SU-DHL-6 (cell line): ENCODE results near the gene NHSL2.

ENCODE experiments used
- CTCF ChIP-seq: fragments of 200-600 bp; sonication (generic); IDR thresholded peaks from one replicate; pipeline ENCODE4 v1.5.1; 2017; ENCODE audit warnings: antibody characterized with exemption, mild to moderate bottlenecking, low read length, moderate library complexity; ENCODE audit not compliant: insufficient read depth, poor library complexity, severe bottlenecking
- EZH2phosphoT487 ChIP-seq: fragments of 200-600 bp; sonication (generic), shearing (Covaris generic); conservative IDR thresholded peaks from 2 replicates; pipeline ENCODE4 v1.6.1; 2018; ENCODE audit warnings: mild to moderate bottlenecking, antibody characterized with exemption, low read length, moderate library complexity, mixed read lengths

- TF ChIP-seq CTCF (no peak), EZH2phosphoT487 (no peak)
Observed at GRCh38 chrX:72052415-72053090, 141.9 kb downstream of the NHSL2 start.
